Pancreas (tissue), 10 donors: ENCODE results near the gene SPATA19. TPM values are rescaled to one million over a fixed set of nuclear protein-coding genes. Genes with fewer than 3 reads are reported as not detected.

Source experiments
- ATAC-seq, 4 donors: fragments of 200-7000 bp; cut with Tn5 transposase; one replicate each; pipeline versions ENCODE4 v1.8.0 to v1.9.1; 2020; ENCODE audit warnings: mild to moderate bottlenecking in 4 of 4, moderate library complexity in 4 of 4
- DNase-seq, 6 donors: peaks; one replicate each; pipeline ENCODE4 v3.0.0-alpha.2; 2020
- FAIRE-seq: peaks from 2 replicates; lab custom pipeline; 2012; peaks lifted over from hg19 to GRCh38; lab: Jason Lieb, UNC
- H3K27ac ChIP-seq, 4 donors: fragments of 200-600 bp; sonication (generic); 1 replicate in 3 of 4; 2 replicates in 1 of 4; pipeline versions ENCODE4 v1.5.0 to v1.8.0; 2020
- H3K27me3 ChIP-seq, 4 donors: fragments of 200-600 bp; one replicate each; pipeline ENCODE4 v1.8.0; 2021
- H3K36me3 ChIP-seq, 3 donors: fragments of 200-600 bp; sonication (generic) in 1 of 3; one replicate each; pipeline versions ENCODE4 v1.5.0 to v1.8.0; 2020 to 2021
- H3K4me1 ChIP-seq, 3 donors: fragments of 200-600 bp; one replicate each; pipeline ENCODE4 v1.8.0; 2021
- H3K4me3 ChIP-seq, 4 donors: fragments of 200-600 bp; sonication (generic) in 2 of 4; one replicate each; pipeline versions ENCODE4 v1.5.0 to v1.8.0; 2020 to 2021
- H3K9me3 ChIP-seq, 4 donors: fragments of 200-600 bp; one replicate each; pipeline ENCODE4 v1.8.0; 2021
- WGBS, 2 donors: extraction: QIAGEN DNeasy Blood & Tissue Kit; methylation state at CpG; one replicate each; pipeline ENCODE4 v1.1.7; 2013; 5-methylcytosine and 5-hydroxymethylcytosine counted together
- intact Hi-C, 3 donors: fragments of 100-400 bp; cut with DNase I; formaldehyde crosslinking; loops; one replicate each; pipeline versions ENCODE4 v1.11.1 to v1.14.2; 2022
- polyA plus RNA-seq, 2 donors: library from polyadenylated mRNA; stranded (reverse); fragments of 200-250 nt; gene quantifications; one replicate each; pipeline ENCODE4 v1.2.3, GENCODE V29; 2013
- total RNA-seq, 6 donors: library from RNA; stranded (reverse); fragmentation: NEBNext Ultra II Directional in 4 of 6; extraction: Animal tissue kit (Norgen Biotek cat#: 25700) in 4 of 6; gene quantifications; one replicate each; pipeline versions ENCODE4 v1.2.1 to v1.2.4, GENCODE V29; 2021 to 2023
- TF ChIP-seq, protein P1 (sequence below), 4 donors: fragments of 200-600 bp; sonication (generic) in 3 of 4; IDR thresholded peaks; one replicate each; pipeline versions ENCODE4 v1.5.0 to v1.8.0; 2021; ENCODE audit warnings: antibody characterized with exemption in 4 of 4
- donor health status: healthy with polysubstance abuse.
- donor health status: DM: no; HTN: no; CAD: no; lungs with moderate emphysema.
- donor health status: DM: no; HTN: no; CAD: no.
- donor health status: control.
- donor health status: control.
- donor health status: Bipolar disorder and iron deficiency.
- donor health status: DM: yes; HTN: yes; CAD: no.
- donor health status: DM: no; HTN: no; CAD: no.
- donor health status: DM: no; HTN: no; CAD: no.
- donor health status: DM: yes; HTN: yes; CAD: no.

The SPATA19 gene
- total and polyA plus RNA-seq, 8 donors = not detected

DNA sequence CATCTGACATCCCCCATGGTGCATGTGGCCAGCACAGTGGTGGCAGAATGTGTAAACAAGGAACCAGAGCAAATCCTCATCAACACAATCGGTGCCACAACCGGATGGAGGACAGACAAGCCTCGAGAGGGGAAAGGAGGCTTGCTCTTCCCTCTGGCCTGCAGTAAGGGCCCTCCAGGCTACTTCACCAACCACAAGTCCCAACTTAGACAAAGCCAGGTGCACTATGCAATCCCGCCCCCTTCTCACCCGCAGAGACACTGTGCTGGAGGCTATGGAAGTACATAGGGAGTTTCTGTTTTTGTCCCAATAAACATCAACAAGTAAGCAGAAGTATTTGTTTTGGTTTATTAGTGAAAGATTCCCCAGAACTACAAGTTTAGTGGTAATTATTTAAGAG lies 54.3 kb downstream of the SPATA19 start:
- 43 to 72% methylated on average over 5 of the region's 5 CpGs for WGBS, 2 donors
- Histone ChIP-seq H3K36me3 (no peaks in the 10 kb centered on the region), H3K4me1 (no peaks in the 10 kb centered on the region), H3K9me3 (no peaks in the 10 kb centered on the region), H3K27me3 (peaks cover 0 to 12% (median 5%) of the 10 kb centered on the region in 4 donors), H3K27ac (no peak overlapping the region), H3K4me3 (no peak overlapping the region)
- DNase-seq (no peak), FAIRE-seq (no peak), ATAC-seq (no peak)
- TF ChIP-seq, protein P1, sequence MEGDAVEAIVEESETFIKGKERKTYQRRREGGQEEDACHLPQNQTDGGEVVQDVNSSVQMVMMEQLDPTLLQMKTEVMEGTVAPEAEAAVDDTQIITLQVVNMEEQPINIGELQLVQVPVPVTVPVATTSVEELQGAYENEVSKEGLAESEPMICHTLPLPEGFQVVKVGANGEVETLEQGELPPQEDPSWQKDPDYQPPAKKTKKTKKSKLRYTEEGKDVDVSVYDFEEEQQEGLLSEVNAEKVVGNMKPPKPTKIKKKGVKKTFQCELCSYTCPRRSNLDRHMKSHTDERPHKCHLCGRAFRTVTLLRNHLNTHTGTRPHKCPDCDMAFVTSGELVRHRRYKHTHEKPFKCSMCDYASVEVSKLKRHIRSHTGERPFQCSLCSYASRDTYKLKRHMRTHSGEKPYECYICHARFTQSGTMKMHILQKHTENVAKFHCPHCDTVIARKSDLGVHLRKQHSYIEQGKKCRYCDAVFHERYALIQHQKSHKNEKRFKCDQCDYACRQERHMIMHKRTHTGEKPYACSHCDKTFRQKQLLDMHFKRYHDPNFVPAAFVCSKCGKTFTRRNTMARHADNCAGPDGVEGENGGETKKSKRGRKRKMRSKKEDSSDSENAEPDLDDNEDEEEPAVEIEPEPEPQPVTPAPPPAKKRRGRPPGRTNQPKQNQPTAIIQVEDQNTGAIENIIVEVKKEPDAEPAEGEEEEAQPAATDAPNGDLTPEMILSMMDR (IDR thresholded peaks at IDR 0.05) = no peak
- intact Hi-C loops = no loop called here

Other genes with a start within 250 kb of the SPATA19 start
- gene IGSF9B, start 111.5 kb upstream of the SPATA19 start, total RNA-seq = 1 to 10 TPM; 1.1 to 5.8 (median 2.7) TPM
- 1 to 10 TPM; 1.5 to 3.5 TPM for gene IGSF9B, start 111.5 kb upstream of the SPATA19 start, polyA plus RNA-seq
- gene JAM3, start 223.6 kb upstream of the SPATA19 start, total RNA-seq = 1 to 10 TPM; 1.7 to 9.6 (median 4.2) TPM
- 10 to 100 TPM in 1 of 2 donors, 1 to 10 TPM in 1; 3.0 to 11.0 TPM for gene JAM3, start 223.6 kb upstream of the SPATA19 start, polyA plus RNA-seq